GM23338 (cell line): ENCODE measurements around the gene PTGR2. TPM values are rescaled to one million over a fixed set of nuclear protein-coding genes. Genes with fewer than 3 reads are reported as not detected.

Experiments
- ATAC-seq: fragments of 200-7000 bp; cut with Tn5 transposase; 3 replicates; pipeline ENCODE4 v1.9.1; 2020
- DNase-seq: peaks from one replicate; pipeline ENCODE4 v3.0.0-alpha.2; 2015; ENCODE audit warnings: low spot score
- H2AFZ ChIP-seq: fragments of 200-600 bp; sonication (generic); 2 replicates; pipeline ENCODE4 v1.8.0; 2016; ENCODE audit warnings: antibody characterized with exemption, mild to moderate bottlenecking, moderate library complexity
- H3F3A ChIP-seq: fragments of 200-600 bp; sonication (generic); replicated peaks from 2 replicates; pipeline ENCODE4 v1.8.0; 2017; ENCODE audit warnings: antibody characterized with exemption, mixed run types, low read depth
- H3K27ac ChIP-seq: fragments of 200-600 bp; sonication (generic); 2 replicates; pipeline ENCODE4 v1.6.1; 2016; ENCODE audit warnings: low read depth
- H3K27me3 ChIP-seq: fragments of 200-600 bp; sonication (generic); 2 replicates; pipeline ENCODE4 v1.8.0; 2016; ENCODE audit warnings: mild to moderate bottlenecking, mixed run types, moderate library complexity; ENCODE audit not compliant: insufficient read depth
- H3K36me3 ChIP-seq: fragments of 200-600 bp; sonication (generic); 2 replicates; pipeline ENCODE4 v1.8.0; 2016; ENCODE audit warnings: mild to moderate bottlenecking; ENCODE audit not compliant: insufficient read depth
- H3K4me1 ChIP-seq: fragments of 200-600 bp; sonication (generic); 2 replicates; pipeline ENCODE4 v1.8.0; 2016; ENCODE audit warnings: mild to moderate bottlenecking, moderate library complexity; ENCODE audit not compliant: insufficient read depth
- H3K4me2 ChIP-seq: fragments of 200-600 bp; sonication (generic); 2 replicates; pipeline ENCODE4 v1.7.1; 2017; ENCODE audit warnings: mixed run types
- H3K4me3 ChIP-seq: fragments of 200-600 bp; sonication (generic); 2 replicates; pipeline ENCODE4 v1.6.1; 2016; ENCODE audit warnings: mixed run types
- H3K79me2 ChIP-seq: fragments of 200-600 bp; sonication (generic); replicated peaks from 2 replicates; pipeline ENCODE4 v1.8.0; 2017; ENCODE audit warnings: mild to moderate bottlenecking; ENCODE audit not compliant: insufficient read depth
- H3K9me2 ChIP-seq: fragments of 200-600 bp; sonication (generic); 2 replicates; pipeline ENCODE4 v1.8.0; 2017; ENCODE audit not compliant: insufficient read depth
- H4K20me1 ChIP-seq: fragments of 200-600 bp; sonication (generic); replicated peaks from 2 replicates; pipeline ENCODE4 v1.8.0; 2017; ENCODE audit warnings: mild to moderate bottlenecking; ENCODE audit not compliant: insufficient read depth
- H3K27ac Mint-ChIP-seq: 2 replicates; pipeline ENCODE4 v1.8.0; 2020; ENCODE audit warnings: inconsistent platforms, mild to moderate bottlenecking, moderate library complexity, mixed read lengths
- H3K27me3 Mint-ChIP-seq: 3 replicates; pipeline ENCODE4 v1.8.0; 2022; ENCODE audit warnings: low read depth, mild to moderate bottlenecking, moderate library complexity, mixed read lengths, inconsistent platforms; ENCODE audit not compliant: insufficient read depth, poor library complexity
- H3K36me3 Mint-ChIP-seq: 3 replicates; pipeline ENCODE4 v1.8.0; 2021; ENCODE audit warnings: low read depth, mild to moderate bottlenecking, inconsistent platforms, moderate library complexity, mixed read lengths
- H3K4me1 Mint-ChIP-seq: 3 replicates; pipeline ENCODE4 v1.8.0; 2020; ENCODE audit warnings: mild to moderate bottlenecking, inconsistent platforms, mixed read lengths
- H3K4me3 Mint-ChIP-seq: 3 replicates; pipeline ENCODE4 v1.8.0; 2021; ENCODE audit warnings: moderate library complexity, mild to moderate bottlenecking, inconsistent platforms, mixed read lengths
- H3K9me3 Mint-ChIP-seq: 3 replicates; pipeline ENCODE4 v1.8.0; 2020; ENCODE audit warnings: moderate library complexity, mild to moderate bottlenecking, inconsistent platforms, mixed read lengths
- CREB1 ChIP-seq: fragments of 250-450 bp; sonication (Bioruptor Pico); IDR thresholded peaks from 2 replicates; pipeline ENCODE4 v1.5.0; 2020; ENCODE audit warnings: low read depth, mild to moderate bottlenecking, moderate library complexity
- EZH2 ChIP-seq: fragments of 200-600 bp; sonication (generic); IDR thresholded peaks from one replicate; pipeline ENCODE4 v1.8.0; 2017; ENCODE audit warnings: antibody characterized with exemption, mild to moderate bottlenecking, low read depth; ENCODE audit not compliant: unreplicated experiment
- EZH2phosphoT487 ChIP-seq: fragments of 200-600 bp; sonication (generic); IDR thresholded peaks from one replicate; pipeline ENCODE4 v1.8.1; 2018; ENCODE audit warnings: antibody characterized with exemption; ENCODE audit not compliant: unreplicated experiment
- NANOG ChIP-seq: IDR thresholded peaks from 2 replicates; pipeline ENCODE4 v1.6.1; 2016; ENCODE audit warnings: antibody characterized with exemption, borderline replicate concordance
- POLR2AphosphoS5 ChIP-seq: IDR thresholded peaks from 2 replicates; pipeline ENCODE4 v1.6.1; 2016; ENCODE audit warnings: antibody characterized with exemption, low read depth
- STAT1 ChIP-seq: IDR thresholded peaks from one replicate; pipeline ENCODE4 v1.6.1; 2016; ENCODE audit warnings: antibody characterized with exemption; ENCODE audit not compliant: unreplicated experiment
- ZNF462 ChIP-seq: fragments of 250-450 bp; sonication (Bioruptor Pico); IDR thresholded peaks from 2 replicates; pipeline ENCODE4 v1.5.0; 2020; ENCODE audit warnings: mild to moderate bottlenecking, moderate library complexity
- polyA plus RNA-seq: library from polyadenylated mRNA; unstranded; fragments of >200 nt; fragmentation: Nextera tagmentation; extraction: Ambion mirVana; gene quantifications from 2 replicates; pipeline ENCODE4 v1.2.1, GENCODE V29; 2016
- total RNA-seq: library from RNA; depleted of rRNA; stranded (reverse); fragments of >200 nt; shearing (Covaris generic); gene quantifications from 2 replicates; pipeline ENCODE4 v1.2.3, GENCODE V29; 2014
- TF ChIP-seq, protein P1 (sequence below), 2 experiments: fragments of 200-600 bp in 1 of 2; sonication (generic) in 1 of 2; conservative IDR thresholded peaks; 2 replicates each; pipeline versions ENCODE4 v1.5.1 to v1.6.1; 2016 to 2017; ENCODE audit warnings: antibody characterized with exemption in 2 of 2, low read depth in 2 of 2, mild to moderate bottlenecking in 2 of 2, moderate library complexity in 1 of 2
- TF ChIP-seq, protein P2 (sequence below): IDR thresholded peaks from one replicate; pipeline ENCODE4 v1.6.1; 2018; ENCODE audit warnings: antibody characterized with exemption; ENCODE audit not compliant: unreplicated experiment

The PTGR2 gene
- total and polyA plus RNA-seq, 2 experiments from 2014 or later, result 20.0 to 25.4 TPM

DNA sequence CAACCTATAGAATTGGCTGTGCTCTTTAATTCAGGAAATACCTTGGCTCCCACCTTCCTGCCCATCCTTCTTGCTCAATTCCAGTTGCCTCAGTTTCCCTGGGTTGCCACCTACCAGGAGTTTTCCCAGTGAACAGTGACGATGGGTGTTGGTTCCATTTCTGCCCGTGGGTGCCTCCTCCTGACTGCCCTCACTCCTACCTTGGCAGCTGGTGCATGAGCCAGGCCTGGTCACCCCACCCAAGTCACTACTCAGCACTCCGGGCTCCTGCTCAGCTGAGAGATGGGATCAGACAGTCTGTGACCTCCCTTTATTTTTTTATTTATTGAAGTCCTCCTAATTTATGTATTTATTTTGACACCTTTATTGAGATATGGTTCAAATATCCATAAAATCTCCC lies 31.0 kb upstream of the PTGR2 start (continued):
- TF ChIP-seq ZNF462 (CRISPR knock-in tag) (no peak), STAT1 (no peak)

- H3K9me2 ChIP-seq, result no peaks in the 10 kb centered on the region
- H3K79me2 ChIP-seq, result no peaks in the 10 kb centered on the region
- H3K27me3 ChIP-seq, result no peaks in the 10 kb centered on the region
- no peaks in the 10 kb centered on the region for H3K36me3 ChIP-seq
- Mint-ChIP-seq H3K4me3 (no peak overlapping the region), H3K9me3 (no peaks in the 10 kb centered on the region), H3K36me3 (no peaks in the 10 kb centered on the region), H3K4me1 (peaks cover 3% of the 10 kb centered on the region; the same call in 1 of the 3 replicates), H3K27me3 (peaks cover 5% of the 10 kb centered on the region), H3K27ac (no peak overlapping the region)
- no peaks in the 10 kb centered on the region for H3K4me1 ChIP-seq
- H4K20me1 ChIP-seq, result no peaks in the 10 kb centered on the region
- H3F3A ChIP-seq, result no peaks in the 10 kb centered on the region
- no peak overlapping the region for H2AFZ ChIP-seq
- H3K4me3 ChIP-seq, result no peak overlapping the region
- ATAC-seq (no peak), DNase-seq (no peak)
- no peak overlapping the region for H3K27ac ChIP-seq
- no peak overlapping the region for H3K4me2 ChIP-seq
- TF ChIP-seq, protein P1, sequence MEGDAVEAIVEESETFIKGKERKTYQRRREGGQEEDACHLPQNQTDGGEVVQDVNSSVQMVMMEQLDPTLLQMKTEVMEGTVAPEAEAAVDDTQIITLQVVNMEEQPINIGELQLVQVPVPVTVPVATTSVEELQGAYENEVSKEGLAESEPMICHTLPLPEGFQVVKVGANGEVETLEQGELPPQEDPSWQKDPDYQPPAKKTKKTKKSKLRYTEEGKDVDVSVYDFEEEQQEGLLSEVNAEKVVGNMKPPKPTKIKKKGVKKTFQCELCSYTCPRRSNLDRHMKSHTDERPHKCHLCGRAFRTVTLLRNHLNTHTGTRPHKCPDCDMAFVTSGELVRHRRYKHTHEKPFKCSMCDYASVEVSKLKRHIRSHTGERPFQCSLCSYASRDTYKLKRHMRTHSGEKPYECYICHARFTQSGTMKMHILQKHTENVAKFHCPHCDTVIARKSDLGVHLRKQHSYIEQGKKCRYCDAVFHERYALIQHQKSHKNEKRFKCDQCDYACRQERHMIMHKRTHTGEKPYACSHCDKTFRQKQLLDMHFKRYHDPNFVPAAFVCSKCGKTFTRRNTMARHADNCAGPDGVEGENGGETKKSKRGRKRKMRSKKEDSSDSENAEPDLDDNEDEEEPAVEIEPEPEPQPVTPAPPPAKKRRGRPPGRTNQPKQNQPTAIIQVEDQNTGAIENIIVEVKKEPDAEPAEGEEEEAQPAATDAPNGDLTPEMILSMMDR (conservative IDR thresholded peaks at IDR 0.05; ENCODE audit: low read depth in 2 of 2), result no peak
- TF ChIP-seq STAT1 (no peak), CREB1 (CRISPR knock-in tag) (no peak), EZH2 (no peak), NANOG (no peak), POLR2AphosphoS5 (no peak), EZH2phosphoT487 (no peak)
- TF ChIP-seq, protein P2, sequence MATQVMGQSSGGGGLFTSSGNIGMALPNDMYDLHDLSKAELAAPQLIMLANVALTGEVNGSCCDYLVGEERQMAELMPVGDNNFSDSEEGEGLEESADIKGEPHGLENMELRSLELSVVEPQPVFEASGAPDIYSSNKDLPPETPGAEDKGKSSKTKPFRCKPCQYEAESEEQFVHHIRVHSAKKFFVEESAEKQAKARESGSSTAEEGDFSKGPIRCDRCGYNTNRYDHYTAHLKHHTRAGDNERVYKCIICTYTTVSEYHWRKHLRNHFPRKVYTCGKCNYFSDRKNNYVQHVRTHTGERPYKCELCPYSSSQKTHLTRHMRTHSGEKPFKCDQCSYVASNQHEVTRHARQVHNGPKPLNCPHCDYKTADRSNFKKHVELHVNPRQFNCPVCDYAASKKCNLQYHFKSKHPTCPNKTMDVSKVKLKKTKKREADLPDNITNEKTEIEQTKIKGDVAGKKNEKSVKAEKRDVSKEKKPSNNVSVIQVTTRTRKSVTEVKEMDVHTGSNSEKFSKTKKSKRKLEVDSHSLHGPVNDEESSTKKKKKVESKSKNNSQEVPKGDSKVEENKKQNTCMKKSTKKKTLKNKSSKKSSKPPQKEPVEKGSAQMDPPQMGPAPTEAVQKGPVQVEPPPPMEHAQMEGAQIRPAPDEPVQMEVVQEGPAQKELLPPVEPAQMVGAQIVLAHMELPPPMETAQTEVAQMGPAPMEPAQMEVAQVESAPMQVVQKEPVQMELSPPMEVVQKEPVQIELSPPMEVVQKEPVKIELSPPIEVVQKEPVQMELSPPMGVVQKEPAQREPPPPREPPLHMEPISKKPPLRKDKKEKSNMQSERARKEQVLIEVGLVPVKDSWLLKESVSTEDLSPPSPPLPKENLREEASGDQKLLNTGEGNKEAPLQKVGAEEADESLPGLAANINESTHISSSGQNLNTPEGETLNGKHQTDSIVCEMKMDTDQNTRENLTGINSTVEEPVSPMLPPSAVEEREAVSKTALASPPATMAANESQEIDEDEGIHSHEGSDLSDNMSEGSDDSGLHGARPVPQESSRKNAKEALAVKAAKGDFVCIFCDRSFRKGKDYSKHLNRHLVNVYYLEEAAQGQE, result no peak
These were observed 28.2 kb upstream of the PTGR2 start for GRCh38 chr14:73823339-73823885.
